ENCODE measurements around the gene CFD.

CFD gene

GRCh38 chr19:862581-863314 is 3.3 kb downstream of the CFD start (continued):
- no peak for TF ChIP-seq ZNF513 (tag by site-specific recombination; IDR thresholded peaks at IDR 0.05)
- no peak for TF ChIP-seq YY1 (tag by site-specific recombination; IDR thresholded peaks at IDR 0.05)
- TF ChIP-seq ZFP3 (tag by site-specific recombination; IDR thresholded peaks at IDR 0.05; ENCODE audit: low read depth): no peak
- TF ChIP-seq KLF9 (tag by site-specific recombination; IDR thresholded peaks at IDR 0.05; ENCODE audit: low read depth): peak; percentile 85

- no peak overlapping the region for H3K27ac ChIP-seq (ENCODE audit: extremely low read depth, low read depth, low read length)
- POLR2A ChIA-PET: interaction anchor here (0.5 to 1.4 kb wide), 3 partner anchors 15 to 289 kb away, joined by 3 to 6 read pairs (median 4); partner anchors contain the start of genes MED16 and RNU6-9
These were observed 3.8 kb downstream of the CFD start for GRCh38 chr19:863315-863620.

GRCh38 chr19:866769-867300 is 7.4 kb downstream of the CFD start:
- no peaks in the 10 kb centered on the region for H3K9me3 ChIP-seq (ENCODE audit: control insufficient read depth, insufficient read depth, low read depth, low read length)
- H3K36me3 ChIP-seq (ENCODE audit: control insufficient read depth in 2 of 2, insufficient read depth in 1 of 2, low read length in 2 of 2): peaks cover 7 to 38% of the 10 kb centered on the region in 2 experiments; a peak in 2 of 3 replicates
- H3K27ac ChIP-seq (ENCODE audit: extremely low read depth, low read depth, low read length): no peak overlapping the region
- no peak for TF ChIP-seq GLIS1 (tag by site-specific recombination; IDR thresholded peaks at IDR 0.05)
- no peak for TF ChIP-seq ZNF169 (tag by site-specific recombination; IDR thresholded peaks at IDR 0.05)
- TF ChIP-seq ZSCAN23 (tag by site-specific recombination; IDR thresholded peaks at IDR 0.05): no peak
- no peak for TF ChIP-seq ZNF558 (tag by site-specific recombination; IDR thresholded peaks at IDR 0.05)
- no peak for TF ChIP-seq ZNF423 (tag by site-specific recombination; IDR thresholded peaks at IDR 0.05)
- no peak for TF ChIP-seq BCL11A (tag by site-specific recombination; IDR thresholded peaks at IDR 0.05; ENCODE audit: low read depth)
- no peak for TF ChIP-seq ZBTB6 (tag by site-specific recombination; IDR thresholded peaks at IDR 0.05)
- TF ChIP-seq ZNF692 (tag by site-specific recombination; IDR thresholded peaks at IDR 0.05): no peak
- no peak for TF ChIP-seq KLF17 (tag by site-specific recombination; IDR thresholded peaks at IDR 0.05)
- TF ChIP-seq ZNF175 (tag by site-specific recombination; IDR thresholded peaks at IDR 0.05): no peak
- no peak for TF ChIP-seq ZBTB21 (tag by site-specific recombination; IDR thresholded peaks at IDR 0.05)
- TF ChIP-seq ZSCAN5A (tag by site-specific recombination; IDR thresholded peaks at IDR 0.05): no peak
- TF ChIP-seq ZNF670 (tag by site-specific recombination; IDR thresholded peaks at IDR 0.05; ENCODE audit: low read depth): no peak
- TF ChIP-seq ZFP69B (tag by site-specific recombination; IDR thresholded peaks at IDR 0.05): no peak
- TF ChIP-seq KLF7 (tag by site-specific recombination; IDR thresholded peaks at IDR 0.05; ENCODE audit: borderline replicate concordance): no peak
- no peak for TF ChIP-seq ZNF530 (tag by site-specific recombination; IDR thresholded peaks at IDR 0.05; ENCODE audit: low read depth)
- no peak for TF ChIP-seq ZNF10 (tag by site-specific recombination; IDR thresholded peaks at IDR 0.05)
- no peak for TF ChIP-seq ZNF37A (tag by site-specific recombination; IDR thresholded peaks at IDR 0.05)
- TF ChIP-seq ZNF26 (tag by site-specific recombination; IDR thresholded peaks at IDR 0.05): no peak
- TF ChIP-seq ZNF660 (tag by site-specific recombination; IDR thresholded peaks at IDR 0.05): no peak
- no peak overlapping the region for H3K4me3 ChIP-seq (ENCODE audit: low read depth, low read length)
- ChIA-PET CTCF (no interaction called here), POLR2A (no interaction called here)
- no peaks in the 10 kb centered on the region; the same call in 1 of the 2 replicates for H3K4me1 ChIP-seq (ENCODE audit: control insufficient read depth, insufficient read depth, low read length)

More at GRCh38 chr19:863315-863620, 3.8 kb downstream of the CFD start:
- CTCF ChIA-PET: interaction anchor here (0.6 to 1.8 kb wide), 10 partner anchors 17 to 145 kb away, joined by 3 to 10 read pairs (median 4); partner anchors contain the start of gene RNU6-9
- peaks cover 0 to 10% of the 10 kb centered on the region in 2 experiments; a peak in 1 of 3 replicates for H3K36me3 ChIP-seq (ENCODE audit: control insufficient read depth in 2 of 2, insufficient read depth in 1 of 2, low read length in 2 of 2)
- TF ChIP-seq ZNF785 (tag by site-specific recombination; IDR thresholded peaks at IDR 0.05) (no peak), ZBTB20 (tag by site-specific recombination; IDR thresholded peaks at IDR 0.05) (no peak), KLF8 (tag by site-specific recombination; IDR thresholded peaks at IDR 0.05) (0 out of 2 replicates have a peak, but pooled peaks have one; percentile 10), ZNF664 (tag by site-specific recombination; IDR thresholded peaks at IDR 0.05) (peak; percentile 79; the same call in 1 of the 2 replicates)
- H3K4me1 ChIP-seq (ENCODE audit: control insufficient read depth, insufficient read depth, low read length): no peaks in the 10 kb centered on the region
- H3K4me3 ChIP-seq (ENCODE audit: low read depth, low read length): no peak overlapping the region
- H3K9me3 ChIP-seq (ENCODE audit: control insufficient read depth, insufficient read depth, low read depth, low read length): no peaks in the 10 kb centered on the region
